ENCODE data around the gene GLRA2. TPM values are rescaled to one million over a fixed set of nuclear protein-coding genes. Genes with fewer than 3 reads are reported as not detected.

Gene GLRA2
- total RNA-seq, result not detected
- long read RNA-seq, result 0 reads

- H3K4me3 ChIP-seq, result no peak within 1 kb of the TSS
- TF ChIP-seq, protein P1, sequence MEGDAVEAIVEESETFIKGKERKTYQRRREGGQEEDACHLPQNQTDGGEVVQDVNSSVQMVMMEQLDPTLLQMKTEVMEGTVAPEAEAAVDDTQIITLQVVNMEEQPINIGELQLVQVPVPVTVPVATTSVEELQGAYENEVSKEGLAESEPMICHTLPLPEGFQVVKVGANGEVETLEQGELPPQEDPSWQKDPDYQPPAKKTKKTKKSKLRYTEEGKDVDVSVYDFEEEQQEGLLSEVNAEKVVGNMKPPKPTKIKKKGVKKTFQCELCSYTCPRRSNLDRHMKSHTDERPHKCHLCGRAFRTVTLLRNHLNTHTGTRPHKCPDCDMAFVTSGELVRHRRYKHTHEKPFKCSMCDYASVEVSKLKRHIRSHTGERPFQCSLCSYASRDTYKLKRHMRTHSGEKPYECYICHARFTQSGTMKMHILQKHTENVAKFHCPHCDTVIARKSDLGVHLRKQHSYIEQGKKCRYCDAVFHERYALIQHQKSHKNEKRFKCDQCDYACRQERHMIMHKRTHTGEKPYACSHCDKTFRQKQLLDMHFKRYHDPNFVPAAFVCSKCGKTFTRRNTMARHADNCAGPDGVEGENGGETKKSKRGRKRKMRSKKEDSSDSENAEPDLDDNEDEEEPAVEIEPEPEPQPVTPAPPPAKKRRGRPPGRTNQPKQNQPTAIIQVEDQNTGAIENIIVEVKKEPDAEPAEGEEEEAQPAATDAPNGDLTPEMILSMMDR (IDR thresholded peaks at IDR 0.05; ENCODE audit: borderline replicate concordance), result no peak
- H3K27ac ChIP-seq (replicated peaks), result no peak within 1 kb of the TSS
- H3K36me3 ChIP-seq, result no peaks in the 10 kb centered on the region
- no peak for DNase-seq
- intact Hi-C loops (cut with micrococcal nuclease), result no loop called here
- no peaks in the 10 kb centered on the region for H3K9me3 ChIP-seq (replicated peaks)
- no peaks in the 10 kb centered on the region for H3K4me1 ChIP-seq
- peaks cover 8% of the 10 kb centered on the region for H3K27me3 ChIP-seq (ENCODE audit: low read depth)
Observed at GRCh38 chrX:14529290-14529989, at the start of gene GLRA2. Gene GLRA2 (plus strand): TSS chrX:14529536. CDS start chrX:14530058, 522 bp downstream.

DNA sequence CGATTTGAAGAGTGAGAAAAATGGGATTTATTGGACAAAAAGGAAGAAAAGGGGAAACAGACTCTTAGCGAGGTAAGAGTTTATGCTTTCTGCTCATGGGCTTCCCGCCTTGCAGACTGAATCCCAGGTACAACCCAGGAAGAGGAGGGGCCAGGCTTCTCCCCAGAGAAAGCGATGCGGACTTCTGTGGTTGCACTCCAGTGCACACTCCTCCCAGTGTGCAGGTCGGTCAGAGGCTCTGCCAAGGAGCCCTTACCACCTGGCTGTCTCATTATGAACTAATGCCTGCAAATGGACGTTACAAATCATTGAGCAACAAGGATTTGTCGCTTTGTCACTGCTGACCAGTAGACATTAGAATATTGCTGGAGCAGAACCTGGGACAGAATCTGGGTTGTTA, 39.9 kb upstream of the GLRA2 start:
- Histone ChIP-seq H3K4me3 (no peak overlapping the region), H3K4me1 (no peaks in the 10 kb centered on the region), H3K27me3 (ENCODE audit: low read depth) (no peaks in the 10 kb centered on the region), H3K36me3 (no peaks in the 10 kb centered on the region), H3K27ac (replicated peaks) (no peak overlapping the region), H3K9me3 (replicated peaks) (no peaks in the 10 kb centered on the region)
- intact Hi-C loops (cut with micrococcal nuclease), result no loop called here
- TF ChIP-seq, protein P1 (IDR thresholded peaks at IDR 0.05; ENCODE audit: borderline replicate concordance), result no peak
- no peak for DNase-seq

DNA sequence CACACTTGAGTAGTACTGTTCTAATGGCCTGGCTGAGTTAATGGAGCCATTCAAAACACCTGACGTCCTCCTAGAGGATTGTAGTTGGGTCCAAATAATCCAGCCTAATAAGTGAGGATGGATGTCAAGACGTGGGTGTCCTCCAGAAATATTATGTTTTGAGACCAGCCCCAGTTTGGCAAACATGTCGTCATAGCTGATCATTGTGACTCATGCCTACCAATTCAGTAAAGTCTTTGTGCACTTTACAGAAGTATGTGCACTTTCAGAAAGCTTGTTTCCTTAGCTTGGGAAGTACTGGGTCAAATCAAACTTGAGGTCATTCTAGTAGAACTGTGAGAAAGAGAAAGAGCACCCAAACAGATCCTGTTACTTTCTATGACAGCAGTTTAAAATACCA, 37.6 kb upstream of the GLRA2 start:
- Histone ChIP-seq H3K27ac (replicated peaks) (no peak overlapping the region), H3K4me1 (no peaks in the 10 kb centered on the region), H3K4me3 (no peak overlapping the region), H3K36me3 (no peaks in the 10 kb centered on the region), H3K9me3 (replicated peaks) (no peaks in the 10 kb centered on the region), H3K27me3 (ENCODE audit: low read depth) (no peaks in the 10 kb centered on the region)
- intact Hi-C loops (cut with micrococcal nuclease), result no loop called here
- TF ChIP-seq, protein P1 (IDR thresholded peaks at IDR 0.05; ENCODE audit: borderline replicate concordance), result no peak
- DNase-seq, result no peak

- Histone ChIP-seq H3K36me3 (no peaks in the 10 kb centered on the region), H3K4me1 (no peaks in the 10 kb centered on the region), H3K9me3 (replicated peaks) (no peaks in the 10 kb centered on the region), H3K4me3 (peak overlapping the region; percentile 50), H3K27me3 (ENCODE audit: low read depth) (no peaks in the 10 kb centered on the region), H3K27ac (replicated peaks) (peak overlapping the region; percentile 70)
- intact Hi-C loops (cut with micrococcal nuclease), result no loop called here
- DNase-seq, result no peak
- TF ChIP-seq, protein P1 (IDR thresholded peaks at IDR 0.05; ENCODE audit: borderline replicate concordance), result no peak
Observed at GRCh38 chrX:14496674-14497073, 32.7 kb upstream of the GLRA2 start.

DNA sequence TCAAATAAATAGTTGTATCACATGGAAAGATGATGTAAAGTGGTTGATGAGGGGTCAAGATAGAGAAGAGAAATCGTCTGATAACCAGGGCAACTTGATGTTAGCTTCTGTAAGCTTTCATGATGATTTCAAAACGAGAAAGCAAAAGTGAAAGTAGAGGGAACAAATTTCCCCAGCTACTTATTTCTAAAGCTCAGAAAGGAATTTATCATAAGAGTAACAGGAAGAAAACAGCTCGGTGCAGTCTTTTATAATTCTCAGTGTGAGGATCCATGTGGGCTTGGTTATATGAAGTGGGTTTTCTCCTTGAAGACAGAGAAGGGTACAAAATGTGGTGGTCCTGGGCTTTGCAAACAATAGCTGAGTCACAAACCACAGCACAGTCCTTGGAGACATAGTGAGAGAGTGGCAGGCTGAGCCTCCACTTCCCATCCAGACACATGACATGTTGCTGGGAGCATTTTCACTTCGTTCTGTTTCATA, 32.1 kb upstream of the GLRA2 start:
- DNase-seq, result no peak
- Histone ChIP-seq H3K4me3 (peak overlapping the region; percentile 50), H3K27ac (replicated peaks) (peak overlapping the region; percentile 70), H3K9me3 (replicated peaks) (no peaks in the 10 kb centered on the region), H3K27me3 (ENCODE audit: low read depth) (no peaks in the 10 kb centered on the region), H3K4me1 (no peaks in the 10 kb centered on the region), H3K36me3 (no peaks in the 10 kb centered on the region)
- intact Hi-C loops (cut with micrococcal nuclease), result no loop called here
- TF ChIP-seq, protein P1 (IDR thresholded peaks at IDR 0.05; ENCODE audit: borderline replicate concordance), result no peak
